ENCODE results near the gene LIN28B. TPM values are rescaled to one million over a fixed set of nuclear protein-coding genes. Genes with fewer than 3 reads are reported as not detected.

Gene LIN28B
- total and polyA plus RNA-seq, 4 donors, result 2.8 TPM; not detected in 3

GRCh38 chr6:105067329-105067728 lies 110.4 kb downstream of the LIN28B start:
- no peaks in the 10 kb centered on the region for H3K4me1 ChIP-seq (ENCODE audit: control insufficient read depth in 4 of 4, insufficient read depth in 4 of 4, low read length in 3 of 4)
- H3K36me3 ChIP-seq (ENCODE audit: control insufficient read depth in 4 of 4, insufficient read depth in 3 of 4, low read depth in 1 of 4, low read length in 3 of 4), result no peaks in the 10 kb centered on the region
- 25% methylated on average over 1 of the region's 1 CpG for WGBS
- no peak overlapping the region for H3K27ac ChIP-seq (ENCODE audit: low read depth in 1 of 2, low read length in 2 of 2)
- H3K9ac ChIP-seq (ENCODE audit: low read depth in 1 of 2, low read length in 2 of 2), result no peak overlapping the region
- H3K9me3 ChIP-seq (ENCODE audit: control insufficient read depth in 4 of 4, low read length in 3 of 4), result no peaks in the 10 kb centered on the region
- TF ChIP-seq NR2F2 (IDR thresholded peaks at IDR 0.05), result no peak
- TF ChIP-seq GABPA (IDR thresholded peaks at IDR 0.05 in 1 of 2, conservative IDR thresholded peaks at IDR 0.05 in 1 of 2), result no peak
- no peak for TF ChIP-seq EGR1 (IDR thresholded peaks at IDR 0.05; ENCODE audit: low read depth in 2 of 2)
- no peak for TF ChIP-seq JUND (IDR thresholded peaks at IDR 0.05)
- no peak for TF ChIP-seq SP1 (IDR thresholded peaks at IDR 0.05)
- no peak for TF ChIP-seq FOXA1 (IDR thresholded peaks at IDR 0.05)
- no peak for TF ChIP-seq REST (IDR thresholded peaks at IDR 0.05)
- no peak for TF ChIP-seq HNF4G (IDR thresholded peaks at IDR 0.05)
- TF ChIP-seq, protein P1, sequence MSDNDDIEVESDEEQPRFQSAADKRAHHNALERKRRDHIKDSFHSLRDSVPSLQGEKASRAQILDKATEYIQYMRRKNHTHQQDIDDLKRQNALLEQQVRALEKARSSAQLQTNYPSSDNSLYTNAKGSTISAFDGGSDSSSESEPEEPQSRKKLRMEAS (IDR thresholded peaks at IDR 0.05), result no peak
- no peak overlapping the region for H3K4me3 ChIP-seq (ENCODE audit: low read depth in 1 of 3, low read length in 3 of 3)
- DNase-seq (ENCODE audit: low spot score), result no peak
- H3K27me3 ChIP-seq (ENCODE audit: control insufficient read depth in 4 of 4, insufficient read depth in 4 of 4, low read length in 3 of 4), result peaks cover 0 to 12% (median 0%) of the 10 kb centered on the region in 4 donors

DNA sequence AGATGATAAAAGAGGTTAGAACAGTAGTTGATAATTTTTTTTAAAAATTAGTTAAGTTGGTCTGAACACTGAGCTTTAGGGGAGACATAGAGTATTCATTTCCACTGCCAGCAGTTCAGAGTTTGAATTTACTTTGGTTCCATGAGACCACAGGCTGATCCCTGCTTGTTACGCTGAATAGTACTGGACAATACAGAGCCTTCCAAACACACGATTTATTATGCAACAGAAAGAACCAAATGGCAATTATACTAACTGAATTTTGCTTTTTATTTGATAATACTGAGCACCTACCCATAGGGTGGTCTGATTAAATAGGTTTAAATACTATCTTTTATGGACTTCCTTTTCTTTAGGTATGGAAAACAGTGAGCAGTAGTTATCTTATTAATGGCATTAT lies 111.5 kb downstream of the LIN28B start:
- Histone ChIP-seq H3K27me3 (ENCODE audit: control insufficient read depth in 4 of 4, insufficient read depth in 4 of 4, low read length in 3 of 4) (peaks cover 0 to 12% (median 0%) of the 10 kb centered on the region in 4 donors), H3K4me1 (ENCODE audit: control insufficient read depth in 4 of 4, insufficient read depth in 4 of 4, low read length in 3 of 4) (no peaks in the 10 kb centered on the region), H3K36me3 (ENCODE audit: control insufficient read depth in 4 of 4, insufficient read depth in 3 of 4, low read depth in 1 of 4, low read length in 3 of 4) (no peaks in the 10 kb centered on the region), H3K27ac (ENCODE audit: low read depth in 1 of 2, low read length in 2 of 2) (no peak overlapping the region), H3K9ac (ENCODE audit: low read depth in 1 of 2, low read length in 2 of 2) (no peak overlapping the region), H3K4me3 (ENCODE audit: low read depth in 1 of 3, low read length in 3 of 3) (no peak overlapping the region), H3K9me3 (ENCODE audit: control insufficient read depth in 4 of 4, low read length in 3 of 4) (no peaks in the 10 kb centered on the region)
- no peak for DNase-seq (ENCODE audit: low spot score)
- WGBS, result 64% methylated on average over 2 of the region's 2 CpGs
- TF ChIP-seq JUND (IDR thresholded peaks at IDR 0.05) (no peak), REST (IDR thresholded peaks at IDR 0.05) (no peak), YY1 (IDR thresholded peaks at IDR 0.05) (no peak)
